Astrocyte (in vitro differentiated cells and primary cell): Measurements from ENCODE around the gene SLC16A1.

ENCODE experiments used
- EZH2 ChIP-seq: IDR thresholded peaks from 2 replicates; pipeline ENCODE4 v1.6.1; 2012; ENCODE audit warnings: mild to moderate bottlenecking, low read length, inconsistent platforms; ENCODE audit not compliant: insufficient read depth
- TF ChIP-seq, protein P1 (sequence below): IDR thresholded peaks from 2 replicates; pipeline ENCODE4 v1.5.1; 2011; ENCODE audit warnings: low read depth, mild to moderate bottlenecking, inconsistent platforms, low read length, moderate library complexity; ENCODE audit not compliant: insufficient read depth

DNA sequence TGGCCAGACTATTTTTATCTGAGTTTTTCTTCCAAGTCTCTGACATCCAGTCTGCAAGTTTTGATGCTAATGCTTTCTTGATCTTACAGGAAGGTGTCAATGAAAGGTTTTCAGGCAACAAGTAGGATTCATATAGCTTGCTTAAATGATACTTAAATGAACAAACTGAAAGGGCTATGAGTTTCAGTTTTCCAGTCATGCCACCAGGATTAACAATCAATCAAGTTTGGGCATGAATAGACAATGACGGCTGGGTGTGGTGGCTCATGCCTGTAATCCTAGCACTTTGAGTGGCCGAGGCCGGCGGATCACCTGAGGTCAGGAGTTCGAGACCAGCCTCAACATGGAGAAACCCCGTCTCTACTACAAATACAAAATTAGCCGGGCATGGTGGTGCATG, 34.3 kb upstream of the SLC16A1 start:
- TF ChIP-seq, protein P1, sequence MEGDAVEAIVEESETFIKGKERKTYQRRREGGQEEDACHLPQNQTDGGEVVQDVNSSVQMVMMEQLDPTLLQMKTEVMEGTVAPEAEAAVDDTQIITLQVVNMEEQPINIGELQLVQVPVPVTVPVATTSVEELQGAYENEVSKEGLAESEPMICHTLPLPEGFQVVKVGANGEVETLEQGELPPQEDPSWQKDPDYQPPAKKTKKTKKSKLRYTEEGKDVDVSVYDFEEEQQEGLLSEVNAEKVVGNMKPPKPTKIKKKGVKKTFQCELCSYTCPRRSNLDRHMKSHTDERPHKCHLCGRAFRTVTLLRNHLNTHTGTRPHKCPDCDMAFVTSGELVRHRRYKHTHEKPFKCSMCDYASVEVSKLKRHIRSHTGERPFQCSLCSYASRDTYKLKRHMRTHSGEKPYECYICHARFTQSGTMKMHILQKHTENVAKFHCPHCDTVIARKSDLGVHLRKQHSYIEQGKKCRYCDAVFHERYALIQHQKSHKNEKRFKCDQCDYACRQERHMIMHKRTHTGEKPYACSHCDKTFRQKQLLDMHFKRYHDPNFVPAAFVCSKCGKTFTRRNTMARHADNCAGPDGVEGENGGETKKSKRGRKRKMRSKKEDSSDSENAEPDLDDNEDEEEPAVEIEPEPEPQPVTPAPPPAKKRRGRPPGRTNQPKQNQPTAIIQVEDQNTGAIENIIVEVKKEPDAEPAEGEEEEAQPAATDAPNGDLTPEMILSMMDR: no peak
- TF ChIP-seq EZH2: no peak
